Keratinocyte (primary cell): Measurements from ENCODE around the gene RPS29. TPM values are rescaled to one million over a fixed set of nuclear protein-coding genes. Genes with fewer than 3 reads are reported as not detected.

ENCODE experiments used
- DNase-seq: peaks from one replicate; pipeline ENCODE4 v3.0.0-alpha.2; 2011; ENCODE audit warnings: low read depth, missing footprints, low spot score
- FAIRE-seq: peaks from 2 replicates; lab custom pipeline; 2011; peaks lifted over from hg19 to GRCh38; lab: Jason Lieb, UNC
- H2AFZ ChIP-seq: 2 replicates; pipeline ENCODE4 v1.6.0; 2012; ENCODE audit warnings: low read length, control low read depth, inconsistent platforms; ENCODE audit not compliant: control insufficient read depth
- H3K27ac ChIP-seq: 2 replicates; pipeline ENCODE4 v1.5.1; 2011; ENCODE audit warnings: low read length; ENCODE audit not compliant: control insufficient read depth, insufficient read depth
- H3K27me3 ChIP-seq: 3 replicates; pipeline ENCODE4 v1.6.0; 2011; ENCODE audit warnings: low read length; ENCODE audit not compliant: control insufficient read depth, insufficient read depth; ENCODE audit errors: extremely low read depth
- H3K36me3 ChIP-seq, 2 experiments: 2 replicates in 1 of 2; 3 replicates in 1 of 2; pipeline ENCODE4 v1.5.1; 2011; ENCODE audit warnings: low read length in 2 of 2, mild to moderate bottlenecking in 1 of 2; ENCODE audit not compliant: control insufficient read depth in 2 of 2, insufficient read depth in 2 of 2; ENCODE audit errors: extremely low read depth in 1 of 2
- H3K4me1 ChIP-seq: 3 replicates; pipeline ENCODE4 v1.5.1; 2011; ENCODE audit warnings: low read length; ENCODE audit not compliant: control insufficient read depth, insufficient read depth; ENCODE audit errors: extremely low read depth
- H3K4me2 ChIP-seq: 3 replicates; pipeline ENCODE4 v1.6.0; 2011; ENCODE audit warnings: low read depth, low read length; ENCODE audit not compliant: control insufficient read depth, insufficient read depth; ENCODE audit errors: extremely low read depth
- H3K4me3 ChIP-seq, 3 experiments: fragments of 200-600 bp in 1 of 3; sonication (generic) in 1 of 3; 2 replicates in 2 of 3; 3 replicates in 1 of 3; pipeline ENCODE4 v1.5.1; 2011 to 2016; ENCODE audit warnings: low read length in 3 of 3, mild to moderate bottlenecking in 3 of 3, control low read depth in 2 of 3, inconsistent platforms in 1 of 3, low read depth in 1 of 3, mixed read lengths in 1 of 3, mixed run types in 1 of 3, moderate library complexity in 1 of 3; ENCODE audit not compliant: control insufficient read depth in 2 of 3, insufficient read depth in 2 of 3; ENCODE audit errors: extremely low read depth in 1 of 3
- H3K79me2 ChIP-seq: 2 replicates; pipeline ENCODE4 v1.6.0; 2012; ENCODE audit warnings: low read length; ENCODE audit not compliant: control insufficient read depth, insufficient read depth
- H3K9ac ChIP-seq: 3 replicates; pipeline ENCODE4 v1.6.0; 2011; ENCODE audit warnings: low read length; ENCODE audit not compliant: control insufficient read depth, insufficient read depth; ENCODE audit errors: extremely low read depth
- H3K9me1 ChIP-seq: 3 replicates; pipeline ENCODE4 v1.6.0; 2011; ENCODE audit warnings: low read length; ENCODE audit not compliant: control insufficient read depth, insufficient read depth; ENCODE audit errors: extremely low read depth
- H3K9me3 ChIP-seq: 2 replicates; pipeline ENCODE4 v1.5.1; 2012; ENCODE audit warnings: low read depth, low read length; ENCODE audit not compliant: control insufficient read depth
- H4K20me1 ChIP-seq: 3 replicates; pipeline ENCODE4 v1.6.0; 2011; ENCODE audit warnings: low read length; ENCODE audit not compliant: control insufficient read depth, insufficient read depth; ENCODE audit errors: extremely low read depth
- EZH2 ChIP-seq: IDR thresholded peaks from one replicate; pipeline ENCODE4 v1.6.1; 2012; ENCODE audit warnings: inconsistent platforms, mild to moderate bottlenecking, low read length, moderate library complexity
- dilution Hi-C: fragments of 300-500 bp; cut with MboI; formaldehyde crosslinking; loops from one replicate; pipeline ENCODE4 v1.7.0; 2020; ENCODE audit warnings: low sequenced_read_pairs; ENCODE audit not compliant: extremely low pct_ligation_motif_present
- polyA plus RNA-seq, 5 experiments: library from polyadenylated mRNA; depleted of rRNA in 3 of 5; stranded (reverse) in 3 of 5; stranded (forward) in 1 of 5; unstranded in 1 of 5; fragments of >200 nt; gene quantifications; 1 replicate in 1 of 5; 2 replicates in 3 of 5; 3 replicates in 1 of 5; pipeline versions ENCODE4 v1.2.1 to v1.2.3, GENCODE V29; 2011 to 2012; ENCODE audit warnings: missing spikeins in 2 of 5, low read depth in 1 of 5, low replicate concordance in 1 of 5
- small RNA-seq, 3 experiments: library from RNA; depleted of rRNA; stranded (forward); fragments of <200 nt; gene quantifications; one replicate each; pipeline ENCODE3, GENCODE V24; 2012; ENCODE audit warnings: low read depth in 3 of 3, low replicate concordance in 1 of 3; ENCODE audit not compliant: insufficient read length in 3 of 3
- TF ChIP-seq, protein P1 (sequence below), 3 experiments: IDR thresholded peaks in 1 of 3; conservative IDR thresholded peaks in 1 of 3; optimal IDR thresholded peaks in 1 of 3; 2 replicates in 2 of 3; 3 replicates in 1 of 3; pipeline versions ENCODE3 to v1.5.1; 2011; ENCODE audit warnings: low read length in 3 of 3, mild to moderate bottlenecking in 3 of 3, moderate library complexity in 2 of 3, control low read depth in 1 of 3, inconsistent platforms in 1 of 3; ENCODE audit not compliant: insufficient read depth in 2 of 3; ENCODE audit errors: extremely low read depth in 1 of 3

Gene RPS29
- polyA plus RNA-seq, 1 donor (not counting 4 experiments of a cell fraction or from before 2014, with no cell fraction given) = 3,884 TPM

DNA sequence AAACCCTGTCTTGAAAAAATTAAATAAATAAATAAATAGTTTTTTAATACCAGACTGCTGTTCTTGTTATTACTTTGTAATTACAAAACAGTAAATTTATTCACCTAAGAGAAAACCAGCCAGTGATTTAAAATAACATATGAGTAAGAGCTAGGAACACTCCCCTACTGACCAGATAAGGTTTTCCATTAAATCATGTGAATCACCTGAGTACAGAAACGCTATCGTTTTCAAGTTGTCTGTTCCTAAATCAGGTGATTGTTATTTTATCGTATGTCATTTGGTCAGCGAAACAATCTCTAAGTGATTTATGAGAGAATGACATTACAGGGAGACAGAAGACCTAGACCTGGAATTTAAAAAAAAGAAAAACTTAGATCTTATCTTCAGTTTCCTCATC lies 47.3 kb downstream of the RPS29 start:
- no peaks in the 10 kb centered on the region for H4K20me1 ChIP-seq
- H3K4me1 ChIP-seq = no peaks in the 10 kb centered on the region
- no peaks in the 10 kb centered on the region for H3K9me3 ChIP-seq
- H3K4me2 ChIP-seq = no peak overlapping the region
- H3K27ac ChIP-seq = no peak overlapping the region
- no peaks in the 10 kb centered on the region for H3K36me3 ChIP-seq
- H3K9ac ChIP-seq = no peak overlapping the region
- DNase-seq (no peak), FAIRE-seq (no peak)
- TF ChIP-seq, protein P1, sequence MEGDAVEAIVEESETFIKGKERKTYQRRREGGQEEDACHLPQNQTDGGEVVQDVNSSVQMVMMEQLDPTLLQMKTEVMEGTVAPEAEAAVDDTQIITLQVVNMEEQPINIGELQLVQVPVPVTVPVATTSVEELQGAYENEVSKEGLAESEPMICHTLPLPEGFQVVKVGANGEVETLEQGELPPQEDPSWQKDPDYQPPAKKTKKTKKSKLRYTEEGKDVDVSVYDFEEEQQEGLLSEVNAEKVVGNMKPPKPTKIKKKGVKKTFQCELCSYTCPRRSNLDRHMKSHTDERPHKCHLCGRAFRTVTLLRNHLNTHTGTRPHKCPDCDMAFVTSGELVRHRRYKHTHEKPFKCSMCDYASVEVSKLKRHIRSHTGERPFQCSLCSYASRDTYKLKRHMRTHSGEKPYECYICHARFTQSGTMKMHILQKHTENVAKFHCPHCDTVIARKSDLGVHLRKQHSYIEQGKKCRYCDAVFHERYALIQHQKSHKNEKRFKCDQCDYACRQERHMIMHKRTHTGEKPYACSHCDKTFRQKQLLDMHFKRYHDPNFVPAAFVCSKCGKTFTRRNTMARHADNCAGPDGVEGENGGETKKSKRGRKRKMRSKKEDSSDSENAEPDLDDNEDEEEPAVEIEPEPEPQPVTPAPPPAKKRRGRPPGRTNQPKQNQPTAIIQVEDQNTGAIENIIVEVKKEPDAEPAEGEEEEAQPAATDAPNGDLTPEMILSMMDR (optimal IDR thresholded peaks at IDR 0.05 in 1 of 3, IDR thresholded peaks at IDR 0.05 in 1 of 3, conservative IDR thresholded peaks at IDR 0.05 in 1 of 3; ENCODE audit: extremely low read depth in 1 of 3, insufficient read depth in 2 of 3, low read length in 3 of 3) = no peak
- no peak for TF ChIP-seq EZH2
- H3K4me3 ChIP-seq = no peak overlapping the region
- no peaks in the 10 kb centered on the region for H3K79me2 ChIP-seq
- dilution Hi-C loops = no loop called here
- no peaks in the 10 kb centered on the region for H3K9me1 ChIP-seq
- no peak overlapping the region for H2AFZ ChIP-seq
- H3K27me3 ChIP-seq = no peaks in the 10 kb centered on the region

Small RNA genes lying within 50 kb of the gene (small RNA-seq; reads per million reads assigned to genes)
- gene AL139099.3 (0 reads per million in 3 experiments), gene AL139099.4 (0 reads per million in 3 experiments), gene RF00019 (0 reads per million in 3 experiments), gene RNA5SP384 (0 reads per million in 3 experiments)

Other genes with a start within 250 kb of the RPS29 start
- 10.9 to 22.7 TPM (median 14.1 TPM) in 3 replicates for gene LRR1, start 12.6 kb upstream of the RPS29 start, polyA plus RNA-seq
- gene RPL36AL, start 34.2 kb upstream of the RPS29 start, polyA plus RNA-seq = 185 to 407 TPM (median 327 TPM) in 3 replicates
- gene MGAT2, start 34.4 kb upstream of the RPS29 start, polyA plus RNA-seq = 20.7 to 27.9 TPM (median 24.0 TPM) in 3 replicates
- gene DNAAF2, start 48.9 kb upstream of the RPS29 start, polyA plus RNA-seq = 6.5 to 9.5 TPM (median 6.9 TPM) in 3 replicates
- gene POLE2, start 101.8 kb upstream of the RPS29 start, polyA plus RNA-seq = 4.0 to 14.1 TPM (median 8.4 TPM) in 3 replicates
- 0.48 to 0.54 TPM (median 0.50 TPM) in 3 replicates for gene KLHDC1, start 106.7 kb upstream of the RPS29 start, polyA plus RNA-seq
- gene KLHDC2, start 181.8 kb upstream of the RPS29 start, polyA plus RNA-seq = 17.7 to 34.0 TPM (median 29.7 TPM) in 3 replicates